SU-DHL-6 (cell line): ENCODE results near the gene MED15.

Source experiments
- H2AFZ ChIP-seq: fragments of 200-600 bp; sonication (generic); 2 replicates; pipeline ENCODE4 v1.6.1; 2014; ENCODE audit warnings: low read depth, mild to moderate bottlenecking, moderate library complexity, mixed read lengths, antibody characterized with exemption, low read length; ENCODE audit not compliant: severe bottlenecking
- H3F3A ChIP-seq: fragments of 200-600 bp; shearing (Covaris generic); 2 replicates; pipeline ENCODE4 v1.6.0; 2016; ENCODE audit warnings: antibody characterized with exemption, mild to moderate bottlenecking; ENCODE audit not compliant: insufficient read depth
- H3K27ac ChIP-seq: fragments of 200-600 bp; sonication (generic); 2 replicates; pipeline ENCODE4 v1.5.1; 2016; ENCODE audit warnings: low read depth, mild to moderate bottlenecking, low read length, moderate library complexity, mixed read lengths
- H3K27me3 ChIP-seq: fragments of 200-600 bp; sonication (generic), shearing (Covaris generic); 2 replicates; pipeline ENCODE4 v1.6.0; 2014; ENCODE audit warnings: mild to moderate bottlenecking, low read length
- H3K36me3 ChIP-seq: fragments of 200-600 bp; sonication (generic); 2 replicates; pipeline ENCODE4 v1.6.1; 2014; ENCODE audit warnings: mild to moderate bottlenecking, low read length, mixed read lengths
- H3K4me2 ChIP-seq: fragments of 300-600, 200-600 bp; shearing (Covaris generic), sonication (generic); 2 replicates; pipeline ENCODE4 v1.6.0; 2014; ENCODE audit warnings: low read length, low read depth, mild to moderate bottlenecking; ENCODE audit not compliant: poor library complexity, severe bottlenecking
- H3K4me3 ChIP-seq: fragments of 200-600 bp; sonication (generic); 2 replicates; pipeline ENCODE4 v1.5.1; 2014; ENCODE audit warnings: antibody characterized with exemption, low read length, mild to moderate bottlenecking, mixed read lengths; ENCODE audit not compliant: insufficient read depth, poor library complexity, severe bottlenecking
- H3K79me2 ChIP-seq: fragments of 200-600 bp; sonication (generic); 2 replicates; pipeline ENCODE4 v1.6.1; 2014; ENCODE audit warnings: mild to moderate bottlenecking, low read length, moderate library complexity; ENCODE audit not compliant: insufficient read depth
- H3K9ac ChIP-seq: fragments of 200-600 bp; sonication (generic); 2 replicates; pipeline ENCODE4 v1.7.0; 2014; ENCODE audit warnings: mild to moderate bottlenecking, low read length
- H3K9me2 ChIP-seq: fragments of 200-600 bp; sonication (generic); replicated peaks from 2 replicates; pipeline ENCODE4 v1.6.1; 2014; ENCODE audit warnings: low read length; ENCODE audit not compliant: insufficient read depth
- H3K9me3 ChIP-seq: fragments of 200-600 bp; sonication (generic); 2 replicates; pipeline ENCODE4 v1.6.1; 2014; ENCODE audit warnings: low read length, mixed read lengths; ENCODE audit not compliant: insufficient read depth
- H4K20me1 ChIP-seq: fragments of 200-600 bp; sonication (generic); 2 replicates; pipeline ENCODE4 v1.6.1; 2014; ENCODE audit warnings: low read depth, mild to moderate bottlenecking, antibody characterized with exemption, low read length, moderate library complexity, mixed read lengths
- CTCF ChIP-seq: fragments of 200-600 bp; sonication (generic); IDR thresholded peaks from one replicate; pipeline ENCODE4 v1.5.1; 2017; ENCODE audit warnings: antibody characterized with exemption, mild to moderate bottlenecking, low read length, moderate library complexity; ENCODE audit not compliant: insufficient read depth, poor library complexity, severe bottlenecking
- EZH2phosphoT487 ChIP-seq: fragments of 200-600 bp; sonication (generic), shearing (Covaris generic); conservative IDR thresholded peaks from 2 replicates; pipeline ENCODE4 v1.6.1; 2018; ENCODE audit warnings: mild to moderate bottlenecking, antibody characterized with exemption, low read length, moderate library complexity, mixed read lengths

Gene MED15

GRCh38 chr22:20576445-20576816, 69.0 kb downstream of the MED15 start:
- H3F3A ChIP-seq, result no peaks in the 10 kb centered on the region
- no peaks in the 10 kb centered on the region for H3K36me3 ChIP-seq
- no peak overlapping the region for H3K4me3 ChIP-seq
- no peaks in the 10 kb centered on the region for H3K27me3 ChIP-seq
- H3K9ac ChIP-seq, result no peak overlapping the region
- no peak overlapping the region for H3K27ac ChIP-seq
- H2AFZ ChIP-seq, result no peak overlapping the region
- no peaks in the 10 kb centered on the region for H3K9me3 ChIP-seq
- no peaks in the 10 kb centered on the region for H3K79me2 ChIP-seq
- TF ChIP-seq CTCF (no peak), EZH2phosphoT487 (no peak)
- no peaks in the 10 kb centered on the region for H4K20me1 ChIP-seq
- no peaks in the 10 kb centered on the region for H3K9me2 ChIP-seq
- H3K4me2 ChIP-seq, result no peak overlapping the region

GRCh38 chr22:20577045-20577444, 69.6 kb downstream of the MED15 start:
- Histone ChIP-seq H3K9ac (no peak overlapping the region), H3K79me2 (no peaks in the 10 kb centered on the region), H3K4me3 (no peak overlapping the region), H3K27ac (no peak overlapping the region), H3F3A (no peaks in the 10 kb centered on the region), H3K9me3 (no peaks in the 10 kb centered on the region), H3K36me3 (no peaks in the 10 kb centered on the region), H3K27me3 (no peaks in the 10 kb centered on the region), H3K9me2 (no peaks in the 10 kb centered on the region), H2AFZ (no peak overlapping the region), H4K20me1 (no peaks in the 10 kb centered on the region), H3K4me2 (no peak overlapping the region)
- no peak for TF ChIP-seq EZH2phosphoT487
- TF ChIP-seq CTCF, result no peak

- Histone ChIP-seq H3K9me3 (no peaks in the 10 kb centered on the region), H4K20me1 (no peaks in the 10 kb centered on the region), H3K9me2 (no peaks in the 10 kb centered on the region), H3K27ac (no peak overlapping the region), H3K27me3 (no peaks in the 10 kb centered on the region), H3K36me3 (no peaks in the 10 kb centered on the region), H3K4me3 (no peak overlapping the region), H3K9ac (no peak overlapping the region), H3K79me2 (no peaks in the 10 kb centered on the region), H3K4me2 (no peak overlapping the region), H2AFZ (no peak overlapping the region), H3F3A (no peaks in the 10 kb centered on the region)
- TF ChIP-seq CTCF, result no peak
- TF ChIP-seq EZH2phosphoT487, result no peak
These were observed 70.2 kb downstream of the MED15 start for GRCh38 chr22:20577549-20577975.

GRCh38 chr22:20578192-20578591, 70.8 kb downstream of the MED15 start:
- no peaks in the 10 kb centered on the region for H3F3A ChIP-seq
- TF ChIP-seq CTCF (no peak), EZH2phosphoT487 (no peak)
- H4K20me1 ChIP-seq, result no peaks in the 10 kb centered on the region
- no peaks in the 10 kb centered on the region for H3K9me2 ChIP-seq
- H2AFZ ChIP-seq, result no peak overlapping the region
- no peak overlapping the region for H3K9ac ChIP-seq
- no peak overlapping the region for H3K4me3 ChIP-seq
- no peaks in the 10 kb centered on the region for H3K9me3 ChIP-seq
- H3K4me2 ChIP-seq, result no peak overlapping the region
- H3K79me2 ChIP-seq, result no peaks in the 10 kb centered on the region
- H3K36me3 ChIP-seq, result no peaks in the 10 kb centered on the region
- no peaks in the 10 kb centered on the region for H3K27me3 ChIP-seq
- no peak overlapping the region for H3K27ac ChIP-seq
